NCI-H526 (cell line): ENCODE results near the gene SH3D21.

ENCODE experiments used
- DNase-seq, 2 experiments: peaks; one replicate each; lab custom pipeline; 2025; lab: John Stamatoyannopoulos, UW

Gene SH3D21

GRCh38 chr1:36303650-36304360 is 2.4 kb upstream of the SH3D21 start:
- DNase-seq, result no peak

GRCh38 chr1:36304521-36304920 is 1.6 kb upstream of the SH3D21 start:
- DNase-seq, result no peak

- DNase-seq, result no peak
Measured at GRCh38 chr1:36304970-36305914, 926 bp upstream of the SH3D21 start.

GRCh38 chr1:36305915-36306209 is 306 bp upstream of the SH3D21 start:
- no peak for DNase-seq

- DNase-seq, result peak; percentile 97 to 100
Measured at GRCh38 chr1:36306902-36307456, 811 bp downstream of the SH3D21 start.

GRCh38 chr1:36307601-36308330 is 1.6 kb downstream of the SH3D21 start:
- DNase-seq, result peak in 1 of 2 experiments; percentile 26

- DNase-seq, result no peak
Measured at GRCh38 chr1:36309397-36309796, 3.2 kb downstream of the SH3D21 start.

- DNase-seq, result no peak
Measured at GRCh38 chr1:36320291-36320761, 14.2 kb downstream of the SH3D21 start.

- DNase-seq, result no peak
Measured at GRCh38 chr1:36320767-36321118, 14.6 kb downstream of the SH3D21 start.

- peak; percentile 48 to 85 for DNase-seq
Measured at GRCh38 chr1:36321119-36321951, 15.2 kb downstream of the SH3D21 start.

GRCh38 chr1:36322041-36322785 is 16.0 kb downstream of the SH3D21 start:
- peak in 1 of 2 experiments; percentile 63 for DNase-seq

- peak in 1 of 2 experiments; percentile 77 for DNase-seq
Measured at GRCh38 chr1:36322786-36323635, 16.8 kb downstream of the SH3D21 start.

GRCh38 chr1:36323636-36324352 is 17.6 kb downstream of the SH3D21 start, which contains the start of gene EVA1B:
TSS of gene EVA1B (minus strand) at chr1:36323645. CDS start at chr1:36323037, 608 bp downstream.
- peak; percentile 21 to 77 for DNase-seq

GRCh38 chr1:36324353-36324703 is 18.2 kb downstream of the SH3D21 start:
- DNase-seq, result no peak

GRCh38 chr1:36326499-36326898 is 20.3 kb downstream of the SH3D21 start:
- no peak for DNase-seq

GRCh38 chr1:36327421-36328087 is 21.4 kb downstream of the SH3D21 start:
- DNase-seq, result no peak

GRCh38 chr1:36328088-36328480 is 21.9 kb downstream of the SH3D21 start:
- no peak for DNase-seq

- DNase-seq, result peak in 1 of 2 experiments; percentile 35
Measured at GRCh38 chr1:36328713-36329112, 22.5 kb downstream of the SH3D21 start.
